Panc1 (cell line): Measurements from ENCODE around the gene NECTIN1. TPM values are rescaled to one million over a fixed set of nuclear protein-coding genes. Genes with fewer than 3 reads are reported as not detected.

Experiments
- ATAC-seq: fragments of 200-7000 bp; cut with Tn5 transposase; 2 replicates; pipeline ENCODE4 v1.9.1; 2020; ENCODE audit warnings: mild to moderate bottlenecking, moderate library complexity
- BruUV-seq: library from RNA; stranded (reverse); fragments of 400-500 nt; replicated peaks from 2 replicates; lab custom pipeline; 2021; lab: Mats Ljungman, UMichigan
- CTCF ChIA-PET: fragments of 300-600 bp; sonication (Branson Sonifier 250); formaldehyde crosslinking; loops from one replicate; lab custom pipeline; 2022; ENCODE audit warnings: antibody characterized with exemption; lab: Charles Lee
- POLR2A ChIA-PET: fragments of 300-600 bp; sonication (Branson Sonifier 250); formaldehyde crosslinking; loops from one replicate; lab custom pipeline; 2022; ENCODE audit warnings: antibody characterized with exemption; lab: Charles Lee
- DNase-seq: peaks from one replicate; pipeline ENCODE4 v3.0.0-alpha.2; 2010; ENCODE audit warnings: low read depth, low spot score
- H3K27ac ChIP-seq: 2 replicates; pipeline ENCODE4 v1.5.1; 2011; ENCODE audit warnings: mild to moderate bottlenecking, low read length, inconsistent platforms
- H3K27me3 ChIP-seq: fragments of 200-500 bp; sonication (Bioruptor generic); 2 replicates; pipeline ENCODE4 v1.6.0; 2014; ENCODE audit warnings: low read length, inconsistent platforms; ENCODE audit not compliant: control insufficient read depth, insufficient read depth
- H3K36me3 ChIP-seq: fragments of 200-500 bp; sonication (Bioruptor generic); 2 replicates; pipeline ENCODE4 v1.5.1; 2014; ENCODE audit warnings: inconsistent platforms, mild to moderate bottlenecking, low read length, moderate library complexity; ENCODE audit not compliant: control insufficient read depth, insufficient read depth
- H3K4me1 ChIP-seq: 2 replicates; pipeline ENCODE4 v1.5.1; 2011; ENCODE audit warnings: inconsistent platforms, mild to moderate bottlenecking, low read length, moderate library complexity; ENCODE audit not compliant: control insufficient read depth, insufficient read depth
- H3K4me3 ChIP-seq, 2 experiments: 2 replicates each; pipeline ENCODE4 v1.5.1; 2011 to 2012; ENCODE audit warnings: low read depth in 2 of 2, low read length in 2 of 2, mild to moderate bottlenecking in 2 of 2, inconsistent platforms in 1 of 2, moderate library complexity in 1 of 2
- H3K9me3 ChIP-seq: fragments of 200-500 bp; sonication (Bioruptor generic); 2 replicates; pipeline ENCODE4 v1.5.1; 2014; ENCODE audit warnings: low read depth, mild to moderate bottlenecking, inconsistent platforms, low read length, moderate library complexity; ENCODE audit not compliant: control insufficient read depth, insufficient read depth
- POLR2AphosphoS5 ChIP-seq: IDR thresholded peaks from 2 replicates; pipeline ENCODE4 v1.6.1; 2012; ENCODE audit warnings: mild to moderate bottlenecking, low read depth, low read length, moderate library complexity
- SIN3A ChIP-seq: IDR thresholded peaks from 2 replicates; pipeline ENCODE4 v1.6.1; 2012; ENCODE audit warnings: low read depth, mild to moderate bottlenecking, low read length, moderate library complexity, borderline replicate concordance; ENCODE audit not compliant: insufficient read depth
- TCF7L2 ChIP-seq: IDR thresholded peaks from 2 replicates; pipeline ENCODE4 v1.6.1; 2011; ENCODE audit warnings: mild to moderate bottlenecking, low read depth, low read length, inconsistent platforms
- in situ Hi-C: cut with HindIII; loops from 2 replicates; pipeline ENCODE4 v1.10.0; 2016; ENCODE audit warnings: low sequenced_read_pairs, low pct_unique_long_range_greater_than_20kb
- intact Hi-C: fragments of 100-400 bp; cut with micrococcal nuclease; formaldehyde crosslinking; loops from one replicate; pipeline ENCODE4 v1.10.0; 2022; ENCODE audit not compliant: unreplicated experiment
- total RNA-seq: library from RNA; stranded (reverse); gene quantifications from one replicate; pipeline ENCODE4 v1.2.1, GENCODE V29; 2021; ENCODE audit not compliant: unreplicated experiment
- TF ChIP-seq, protein P1 (sequence below): fragments of 450-650 bp; IDR thresholded peaks from 2 replicates; pipeline ENCODE4 v1.5.1; 2017; ENCODE audit warnings: mild to moderate bottlenecking
- TF ChIP-seq, protein P2 (sequence below), 2 experiments: IDR thresholded peaks; 2 replicates each; pipeline ENCODE4 v1.6.1; 2011 to 2012; ENCODE audit warnings: low read depth in 2 of 2, control low read depth in 1 of 2, low read length in 1 of 2, mild to moderate bottlenecking in 1 of 2, moderate library complexity in 1 of 2; ENCODE audit not compliant: insufficient read depth in 1 of 2

The NECTIN1 gene
- total RNA-seq, 1 experiment from 2014 or later: 14.6 TPM

DNA sequence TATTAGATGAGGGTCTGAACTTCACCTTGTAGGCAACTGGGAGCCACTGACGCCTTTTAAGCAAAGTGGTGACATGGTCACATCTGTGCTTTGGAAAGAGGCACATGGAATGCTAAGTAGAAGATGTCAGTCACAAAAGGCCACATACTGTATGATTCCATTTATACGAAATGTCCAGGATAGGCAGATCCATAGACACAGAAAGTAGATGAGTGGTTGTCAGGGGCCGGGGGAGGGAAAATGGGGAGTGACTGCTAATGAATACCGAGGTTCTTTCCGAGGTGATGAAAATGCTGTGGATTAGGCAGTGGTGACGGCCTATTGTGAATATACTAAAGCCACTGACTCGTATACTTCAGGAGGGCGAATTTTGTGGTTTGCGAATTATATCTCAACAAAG lies 20.6 kb downstream of the NECTIN1 start:
- ChIA-PET POLR2A (interaction anchor here (0.6 kb wide), 1 partner anchor 67 kb away, joined by 3 read pairs; no protein-coding TSS in a partner anchor), CTCF (no interaction called here)
- H3K9me3 ChIP-seq: no peaks in the 10 kb centered on the region
- no peaks in the 10 kb centered on the region for H3K36me3 ChIP-seq
- no TSS peak for BruUV-seq
- intact Hi-C loops: no loop called here
- in situ Hi-C loops: no loop called here
- H3K27me3 ChIP-seq: no peaks in the 10 kb centered on the region
- H3K27ac ChIP-seq: no peak overlapping the region
- TF ChIP-seq, protein P1, sequence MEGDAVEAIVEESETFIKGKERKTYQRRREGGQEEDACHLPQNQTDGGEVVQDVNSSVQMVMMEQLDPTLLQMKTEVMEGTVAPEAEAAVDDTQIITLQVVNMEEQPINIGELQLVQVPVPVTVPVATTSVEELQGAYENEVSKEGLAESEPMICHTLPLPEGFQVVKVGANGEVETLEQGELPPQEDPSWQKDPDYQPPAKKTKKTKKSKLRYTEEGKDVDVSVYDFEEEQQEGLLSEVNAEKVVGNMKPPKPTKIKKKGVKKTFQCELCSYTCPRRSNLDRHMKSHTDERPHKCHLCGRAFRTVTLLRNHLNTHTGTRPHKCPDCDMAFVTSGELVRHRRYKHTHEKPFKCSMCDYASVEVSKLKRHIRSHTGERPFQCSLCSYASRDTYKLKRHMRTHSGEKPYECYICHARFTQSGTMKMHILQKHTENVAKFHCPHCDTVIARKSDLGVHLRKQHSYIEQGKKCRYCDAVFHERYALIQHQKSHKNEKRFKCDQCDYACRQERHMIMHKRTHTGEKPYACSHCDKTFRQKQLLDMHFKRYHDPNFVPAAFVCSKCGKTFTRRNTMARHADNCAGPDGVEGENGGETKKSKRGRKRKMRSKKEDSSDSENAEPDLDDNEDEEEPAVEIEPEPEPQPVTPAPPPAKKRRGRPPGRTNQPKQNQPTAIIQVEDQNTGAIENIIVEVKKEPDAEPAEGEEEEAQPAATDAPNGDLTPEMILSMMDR: no peak
- TF ChIP-seq, protein P2, sequence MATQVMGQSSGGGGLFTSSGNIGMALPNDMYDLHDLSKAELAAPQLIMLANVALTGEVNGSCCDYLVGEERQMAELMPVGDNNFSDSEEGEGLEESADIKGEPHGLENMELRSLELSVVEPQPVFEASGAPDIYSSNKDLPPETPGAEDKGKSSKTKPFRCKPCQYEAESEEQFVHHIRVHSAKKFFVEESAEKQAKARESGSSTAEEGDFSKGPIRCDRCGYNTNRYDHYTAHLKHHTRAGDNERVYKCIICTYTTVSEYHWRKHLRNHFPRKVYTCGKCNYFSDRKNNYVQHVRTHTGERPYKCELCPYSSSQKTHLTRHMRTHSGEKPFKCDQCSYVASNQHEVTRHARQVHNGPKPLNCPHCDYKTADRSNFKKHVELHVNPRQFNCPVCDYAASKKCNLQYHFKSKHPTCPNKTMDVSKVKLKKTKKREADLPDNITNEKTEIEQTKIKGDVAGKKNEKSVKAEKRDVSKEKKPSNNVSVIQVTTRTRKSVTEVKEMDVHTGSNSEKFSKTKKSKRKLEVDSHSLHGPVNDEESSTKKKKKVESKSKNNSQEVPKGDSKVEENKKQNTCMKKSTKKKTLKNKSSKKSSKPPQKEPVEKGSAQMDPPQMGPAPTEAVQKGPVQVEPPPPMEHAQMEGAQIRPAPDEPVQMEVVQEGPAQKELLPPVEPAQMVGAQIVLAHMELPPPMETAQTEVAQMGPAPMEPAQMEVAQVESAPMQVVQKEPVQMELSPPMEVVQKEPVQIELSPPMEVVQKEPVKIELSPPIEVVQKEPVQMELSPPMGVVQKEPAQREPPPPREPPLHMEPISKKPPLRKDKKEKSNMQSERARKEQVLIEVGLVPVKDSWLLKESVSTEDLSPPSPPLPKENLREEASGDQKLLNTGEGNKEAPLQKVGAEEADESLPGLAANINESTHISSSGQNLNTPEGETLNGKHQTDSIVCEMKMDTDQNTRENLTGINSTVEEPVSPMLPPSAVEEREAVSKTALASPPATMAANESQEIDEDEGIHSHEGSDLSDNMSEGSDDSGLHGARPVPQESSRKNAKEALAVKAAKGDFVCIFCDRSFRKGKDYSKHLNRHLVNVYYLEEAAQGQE (IDR thresholded peaks at IDR 0.05; ENCODE audit: insufficient read depth in 1 of 2, low read depth in 2 of 2, low read length in 1 of 2): no peak
- TF ChIP-seq SIN3A (no peak), TCF7L2 (no peak), POLR2AphosphoS5 (no peak)
- no peak for ATAC-seq
- no peaks in the 10 kb centered on the region for H3K4me1 ChIP-seq
- no peak for DNase-seq
- no peak overlapping the region for H3K4me3 ChIP-seq

DNA sequence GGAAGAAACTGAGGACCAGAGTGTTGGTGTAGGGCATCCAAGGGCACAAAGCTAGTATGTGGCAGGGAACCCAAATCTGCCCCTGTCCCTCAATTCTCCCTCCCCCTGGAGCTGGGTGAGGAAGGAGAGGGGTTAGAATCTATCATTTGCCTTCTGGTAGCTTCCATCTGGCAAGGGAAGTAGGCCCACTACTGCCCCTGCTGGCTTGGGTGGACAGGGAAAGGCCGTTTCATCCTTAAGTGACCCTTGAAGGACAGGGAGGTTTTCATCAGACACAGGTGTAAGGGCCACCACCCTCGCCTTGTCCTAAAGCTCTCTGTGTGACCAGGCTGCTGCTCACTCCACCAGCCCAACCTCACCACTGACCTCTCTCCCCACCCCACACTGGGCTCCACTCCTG lies 22.1 kb downstream of the NECTIN1 start:
- intact Hi-C loops (no loop called here), in situ Hi-C loops (no loop called here)
- no peaks in the 10 kb centered on the region for H3K4me1 ChIP-seq
- ChIA-PET POLR2A (no interaction called here), CTCF (no interaction called here)
- TF ChIP-seq, protein P1: no peak
- TF ChIP-seq POLR2AphosphoS5 (no peak), SIN3A (no peak), TCF7L2 (no peak)
- TF ChIP-seq, protein P2 (IDR thresholded peaks at IDR 0.05; ENCODE audit: insufficient read depth in 1 of 2, low read depth in 2 of 2, low read length in 1 of 2): no peak
- H3K36me3 ChIP-seq: no peaks in the 10 kb centered on the region
- BruUV-seq: no TSS peak
- no peak overlapping the region for H3K4me3 ChIP-seq
- no peaks in the 10 kb centered on the region for H3K9me3 ChIP-seq
- no peaks in the 10 kb centered on the region for H3K27me3 ChIP-seq
- ATAC-seq (no peak), DNase-seq (no peak)
- H3K27ac ChIP-seq: no peak overlapping the region
